A549 treated with DMSO at 1 μM for 4 hours (cell line): Measurements from ENCODE around the gene CAMSAP3. TPM values are rescaled to one million over a fixed set of nuclear protein-coding genes. Genes with fewer than 3 reads are reported as not detected.

Experiments used
- total RNA-seq: library from RNA; stranded (reverse); fragments of 200-300 nt; extraction: Qiagen RNA extraction; gene quantifications from 5 replicates; pipeline ENCODE4 v1.2.3, GENCODE V29; 2022; ENCODE audit warnings: low read depth

Gene CAMSAP3, protein sequence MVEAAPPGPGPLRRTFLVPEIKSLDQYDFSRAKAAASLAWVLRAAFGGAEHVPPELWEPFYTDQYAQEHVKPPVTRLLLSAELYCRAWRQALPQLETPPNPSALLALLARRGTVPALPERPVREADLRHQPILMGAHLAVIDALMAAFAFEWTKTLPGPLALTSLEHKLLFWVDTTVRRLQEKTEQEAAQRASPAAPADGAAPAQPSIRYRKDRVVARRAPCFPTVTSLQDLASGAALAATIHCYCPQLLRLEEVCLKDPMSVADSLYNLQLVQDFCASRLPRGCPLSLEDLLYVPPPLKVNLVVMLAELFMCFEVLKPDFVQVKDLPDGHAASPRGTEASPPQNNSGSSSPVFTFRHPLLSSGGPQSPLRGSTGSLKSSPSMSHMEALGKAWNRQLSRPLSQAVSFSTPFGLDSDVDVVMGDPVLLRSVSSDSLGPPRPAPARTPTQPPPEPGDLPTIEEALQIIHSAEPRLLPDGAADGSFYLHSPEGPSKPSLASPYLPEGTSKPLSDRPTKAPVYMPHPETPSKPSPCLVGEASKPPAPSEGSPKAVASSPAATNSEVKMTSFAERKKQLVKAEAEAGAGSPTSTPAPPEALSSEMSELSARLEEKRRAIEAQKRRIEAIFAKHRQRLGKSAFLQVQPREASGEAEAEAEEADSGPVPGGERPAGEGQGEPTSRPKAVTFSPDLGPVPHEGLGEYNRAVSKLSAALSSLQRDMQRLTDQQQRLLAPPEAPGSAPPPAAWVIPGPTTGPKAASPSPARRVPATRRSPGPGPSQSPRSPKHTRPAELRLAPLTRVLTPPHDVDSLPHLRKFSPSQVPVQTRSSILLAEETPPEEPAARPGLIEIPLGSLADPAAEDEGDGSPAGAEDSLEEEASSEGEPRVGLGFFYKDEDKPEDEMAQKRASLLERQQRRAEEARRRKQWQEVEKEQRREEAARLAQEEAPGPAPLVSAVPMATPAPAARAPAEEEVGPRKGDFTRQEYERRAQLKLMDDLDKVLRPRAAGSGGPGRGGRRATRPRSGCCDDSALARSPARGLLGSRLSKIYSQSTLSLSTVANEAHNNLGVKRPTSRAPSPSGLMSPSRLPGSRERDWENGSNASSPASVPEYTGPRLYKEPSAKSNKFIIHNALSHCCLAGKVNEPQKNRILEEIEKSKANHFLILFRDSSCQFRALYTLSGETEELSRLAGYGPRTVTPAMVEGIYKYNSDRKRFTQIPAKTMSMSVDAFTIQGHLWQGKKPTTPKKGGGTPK
- 2.5 to 4.6 TPM (median 4.1 TPM) in 5 replicates for total RNA-seq

DNA sequence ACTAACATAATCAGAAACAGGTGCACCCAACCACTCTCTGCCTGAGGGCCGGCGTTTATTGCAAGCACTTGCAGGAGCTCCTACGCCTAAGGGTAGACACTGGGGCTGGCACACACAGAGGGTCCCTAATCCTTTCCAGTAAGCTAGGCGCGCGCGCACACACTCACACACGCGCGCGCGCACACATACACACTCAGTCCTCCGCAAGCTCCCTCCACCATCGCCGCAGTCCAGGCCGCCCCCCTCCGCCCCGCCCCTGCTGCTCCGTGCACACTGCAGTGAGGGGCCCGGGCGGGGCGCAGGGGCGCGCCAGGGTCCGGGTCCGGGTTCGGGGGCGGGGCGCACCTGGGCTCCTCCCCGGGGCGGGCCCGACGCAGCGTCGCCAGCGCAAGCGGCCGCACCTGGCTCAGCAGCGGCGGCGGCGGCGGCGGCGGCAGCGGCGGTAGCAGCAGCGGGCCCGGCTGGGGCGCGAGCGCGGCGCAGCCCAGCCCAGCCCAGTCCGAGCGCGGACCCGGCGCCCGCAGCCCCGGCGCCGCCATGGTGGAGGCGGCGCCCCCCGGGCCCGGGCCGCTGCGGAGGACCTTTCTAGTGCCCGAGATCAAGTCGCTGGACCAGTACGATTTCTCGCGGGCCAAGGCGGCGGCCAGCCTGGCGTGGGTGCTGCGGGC lies at the start of gene CAMSAP3:
TSS of gene CAMSAP3 (plus strand) at position 398 of the 668 bp plus-strand sequence. CDS start at position 538, 140 bp downstream.

DNA sequence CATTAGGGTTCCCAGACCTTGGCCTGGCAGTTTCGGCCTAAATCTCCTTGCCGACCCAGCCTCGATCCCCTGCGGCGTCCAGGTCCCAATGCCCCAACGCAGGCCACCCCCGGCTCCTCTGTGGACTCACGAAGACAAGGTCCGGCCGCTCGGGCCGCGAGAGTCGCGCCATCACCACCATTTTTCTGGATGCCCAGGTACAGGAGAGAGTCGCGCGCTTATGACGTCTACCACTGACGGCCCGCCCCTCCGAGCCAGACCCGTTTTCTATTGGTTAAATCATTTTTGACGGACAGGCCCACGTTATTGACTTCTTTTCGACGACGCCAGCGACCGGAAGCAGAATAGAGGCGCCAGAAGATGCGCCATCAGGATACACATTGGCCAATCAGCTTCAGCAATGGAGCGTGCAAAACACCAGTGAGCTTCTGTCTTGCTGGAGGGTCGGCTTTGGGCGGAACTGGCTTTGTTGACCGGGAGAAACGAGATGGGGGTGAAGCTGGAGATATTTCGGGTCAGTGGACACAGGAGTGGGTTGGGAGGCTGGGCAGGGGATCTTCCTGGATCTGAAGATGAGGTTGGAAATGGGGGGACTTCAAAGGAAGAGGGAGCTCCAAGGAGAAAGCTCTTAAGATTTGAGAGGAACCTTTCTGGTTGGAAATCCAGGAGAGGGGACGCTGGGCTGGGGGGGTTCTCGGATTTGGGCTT lies 33.8 kb downstream of the CAMSAP3 start, which contains the start of the genes PET100 and XAB2:
TSS of gene PET100 (plus strand) at position 447 of the 708 bp plus-strand sequence. CDS start at position 488, 41 bp downstream.
TSS of gene XAB2 (minus strand) at position 199 of the 708 bp plus-strand sequence. CDS start at position 181, 18 bp downstream.

DNA sequence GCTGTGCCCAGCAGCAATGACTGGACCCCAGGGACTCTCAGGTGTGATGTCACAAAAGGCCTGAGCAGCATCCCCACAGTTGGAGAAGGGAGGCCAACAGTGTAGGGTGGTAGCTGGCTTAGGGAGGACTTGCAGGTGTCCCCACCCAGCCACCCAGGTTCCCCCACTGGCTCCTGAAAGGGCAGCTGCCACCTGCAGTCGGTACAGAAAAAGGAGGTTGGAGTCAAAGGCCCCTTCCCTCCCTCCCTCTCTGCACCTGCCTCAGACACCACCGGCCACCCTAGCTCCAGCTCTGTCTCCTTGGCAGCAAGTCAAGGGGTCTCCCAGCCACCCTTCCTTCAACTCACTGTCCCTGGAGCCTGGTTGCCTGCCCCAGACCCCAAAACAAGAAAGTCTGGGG lies 38.0 kb downstream of the CAMSAP3 start, which contains the start of gene PCP2:
TSS of gene PCP2 (minus strand) at position 22 of the 400 bp plus-strand sequence. CDS start 262 bp downstream, outside the sequence.

DNA sequence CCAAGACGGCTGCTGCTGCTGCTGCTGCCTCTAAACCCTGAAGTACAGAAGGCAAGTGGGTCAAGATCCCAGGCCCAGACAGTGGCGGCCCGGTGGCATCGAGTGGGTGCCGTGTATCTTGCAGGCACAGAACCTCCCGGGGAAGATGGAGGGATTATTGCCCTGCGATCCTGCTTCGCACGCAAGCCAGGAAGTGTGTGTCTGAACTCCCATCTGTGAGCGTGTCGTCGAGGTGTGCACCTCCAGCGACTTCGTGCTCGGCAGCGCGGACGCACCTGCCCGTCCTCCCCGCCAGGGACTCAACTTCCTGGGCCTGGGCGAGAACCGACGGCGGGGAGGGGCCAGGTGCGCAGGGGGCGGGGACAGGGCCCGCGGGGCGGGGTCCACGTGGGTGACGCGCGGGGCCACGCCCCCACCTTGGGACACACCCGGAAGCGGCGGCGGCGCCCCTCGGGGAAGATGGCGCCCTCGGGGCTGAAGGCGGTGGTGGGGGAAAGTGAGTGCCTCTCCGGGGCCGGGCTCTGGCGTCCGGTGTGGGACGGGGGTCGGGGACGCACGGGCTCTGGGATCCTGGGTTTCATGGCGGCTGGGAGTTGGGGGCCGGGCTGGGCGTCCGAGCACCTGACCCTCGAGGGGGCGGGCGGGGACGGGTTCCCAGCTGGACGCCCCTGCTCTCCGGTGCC lies 41.2 kb downstream of the CAMSAP3 start, which contains the start of gene STXBP2:
TSS of gene STXBP2 (plus strand) at position 420 of the 683 bp plus-strand sequence. CDS start at position 460, 40 bp downstream.

Other genes with a start within 250 kb of the CAMSAP3 start
- gene ARHGEF18, start 246.9 kb upstream of the CAMSAP3 start, total RNA-seq: 45.9 to 56.3 TPM (median 54.0 TPM) in 5 replicates
- 1.7 to 2.3 TPM (median 1.9 TPM) in 5 replicates for gene PEX11G, start 106.8 kb upstream of the CAMSAP3 start, total RNA-seq
- 14.7 to 21.4 TPM (median 16.0 TPM) in 5 replicates for gene ZNF358, start 79.8 kb upstream of the CAMSAP3 start, total RNA-seq
- 9.9 to 15.7 TPM (median 11.8 TPM) in 5 replicates for gene MCOLN1, start 73.2 kb upstream of the CAMSAP3 start, total RNA-seq
- gene PNPLA6, start 60.1 kb upstream of the CAMSAP3 start, total RNA-seq: 32.5 to 42.9 TPM (median 34.6 TPM) in 5 replicates
- gene XAB2, start 33.7 kb downstream of the CAMSAP3 start, total RNA-seq: 22.3 to 28.5 TPM (median 25.5 TPM) in 5 replicates
- 44.0 to 65.6 TPM (median 46.6 TPM) in 5 replicates for gene PET100, start 33.9 kb downstream of the CAMSAP3 start, total RNA-seq
- not detected in 5 replicates for gene PCP2, start 37.9 kb downstream of the CAMSAP3 start, total RNA-seq
- 36.6 to 42.0 TPM (median 39.7 TPM) in 5 replicates for gene STXBP2, start 41.2 kb downstream of the CAMSAP3 start, total RNA-seq
- gene RETN, start 73.2 kb downstream of the CAMSAP3 start, total RNA-seq: not detected in 5 replicates
- not detected in 5 replicates for gene MCEMP1, start 81.2 kb downstream of the CAMSAP3 start, total RNA-seq
- 43.8 to 95.6 TPM (median 89.8 TPM) in 5 replicates for gene TRAPPC5, start 85.0 kb downstream of the CAMSAP3 start, total RNA-seq
- not detected in 5 replicates for gene FCER2, start 106.3 kb downstream of the CAMSAP3 start, total RNA-seq
- gene CLEC4G, start 136.2 kb downstream of the CAMSAP3 start, total RNA-seq: not detected in 5 replicates
- gene CD209, start 151.7 kb downstream of the CAMSAP3 start, total RNA-seq: not detected in 5 replicates
- 0.06 TPM in 1 of 5 replicates, not detected in the others for gene CLEC4M, start 167.4 kb downstream of the CAMSAP3 start, total RNA-seq
- gene EVI5L, start 234.4 kb downstream of the CAMSAP3 start, total RNA-seq: 1.3 to 1.7 TPM (median 1.5 TPM) in 5 replicates